Neuronal stem cell (in vitro differentiated cells): ENCODE results near the gene IGF2R.
"Not testable (repeated sequence)": the region's sequence is repeated elsewhere in the genome, so short reads cannot be mapped to it uniquely, and the experiment has no call there.

Experiments
- DNase-seq: peaks from one replicate; pipeline ENCODE4 v3.0.0-alpha.2; 2013; ENCODE audit warnings: low spot score
- H2AFZ ChIP-seq: one replicate; pipeline ENCODE4 v1.6.1; 2013; ENCODE audit warnings: mild to moderate bottlenecking, low read length, inconsistent platforms
- H2AK5ac ChIP-seq: 2 replicates; pipeline ENCODE4 v1.6.1; 2013; ENCODE audit warnings: low read depth, mild to moderate bottlenecking, inconsistent platforms, low read length, moderate library complexity, mixed read lengths
- H2BK120ac ChIP-seq: 2 replicates; pipeline ENCODE4 v1.6.1; 2013; ENCODE audit warnings: low read depth, mild to moderate bottlenecking, inconsistent platforms, low read length, moderate library complexity, mixed read lengths
- H2BK12ac ChIP-seq: one replicate; pipeline ENCODE4 v1.6.1; 2013; ENCODE audit warnings: low read length, inconsistent platforms
- H2BK15ac ChIP-seq: 2 replicates; pipeline ENCODE4 v1.6.1; 2013; ENCODE audit warnings: mild to moderate bottlenecking, low read length, inconsistent platforms, mixed read lengths
- H2BK5ac ChIP-seq: one replicate; pipeline ENCODE4 v1.6.1; 2013; ENCODE audit warnings: inconsistent platforms, mild to moderate bottlenecking, low read length, moderate library complexity
- H3K14ac ChIP-seq: one replicate; pipeline ENCODE4 v1.6.1; 2013; ENCODE audit warnings: low read length, inconsistent platforms
- H3K18ac ChIP-seq: 2 replicates; pipeline ENCODE4 v1.6.1; 2013; ENCODE audit warnings: low read length, inconsistent platforms
- H3K23ac ChIP-seq: 2 replicates; pipeline ENCODE4 v1.6.1; 2013; ENCODE audit warnings: low read depth, mild to moderate bottlenecking, mixed read lengths, low read length, inconsistent platforms; ENCODE audit not compliant: poor library complexity
- H3K27ac ChIP-seq: replicated peaks from 3 replicates; pipeline ENCODE4 v1.5.1; 2013; ENCODE audit warnings: low read length, inconsistent platforms
- H3K27me3 ChIP-seq, 3 experiments: 2 replicates each; pipeline ENCODE4 v1.6.1; 2013; ENCODE audit warnings: low read length in 3 of 3, mild to moderate bottlenecking in 2 of 3, inconsistent platforms in 1 of 3, low read depth in 1 of 3, mixed read lengths in 1 of 3, moderate library complexity in 1 of 3; ENCODE audit not compliant: control insufficient read depth in 3 of 3, insufficient read depth in 3 of 3
- H3K36me3 ChIP-seq, 2 donors: replicated peaks in 1 of 2; 2 replicates each; pipeline ENCODE4 v1.6.1; 2013; ENCODE audit warnings: low read length in 2 of 2; ENCODE audit not compliant: control insufficient read depth in 2 of 2, insufficient read depth in 2 of 2
- H3K4ac ChIP-seq: 2 replicates; pipeline ENCODE4 v1.6.1; 2013; ENCODE audit warnings: inconsistent platforms, mild to moderate bottlenecking, low read length, moderate library complexity
- H3K4me1 ChIP-seq, 2 donors: 1 replicate in 1 of 2; 2 replicates in 1 of 2; pipeline ENCODE4 v1.6.1; 2013; ENCODE audit warnings: low read length in 2 of 2, low read depth in 1 of 2; ENCODE audit not compliant: control insufficient read depth in 2 of 2, insufficient read depth in 1 of 2
- H3K4me2 ChIP-seq: one replicate; pipeline ENCODE4 v1.6.1; 2013; ENCODE audit warnings: mild to moderate bottlenecking, low read length, inconsistent platforms; ENCODE audit not compliant: insufficient read depth, poor library complexity, severe bottlenecking
- H3K4me3 ChIP-seq, 2 donors: 2 replicates each; pipeline ENCODE4 v1.5.1; 2013; ENCODE audit warnings: low read length in 2 of 2, mild to moderate bottlenecking in 2 of 2, inconsistent platforms in 1 of 2, moderate library complexity in 1 of 2
- H3K79me1 ChIP-seq: one replicate; pipeline ENCODE4 v1.6.1; 2013; ENCODE audit warnings: low read depth, mild to moderate bottlenecking, inconsistent platforms, low read length, moderate library complexity
- H3K9ac ChIP-seq: one replicate; pipeline ENCODE4 v1.6.1; 2013; ENCODE audit warnings: mild to moderate bottlenecking, low read depth, low read length, inconsistent platforms; ENCODE audit not compliant: poor library complexity
- H3K9me3 ChIP-seq, 2 donors: replicated peaks in 1 of 2; 2 replicates each; pipeline versions ENCODE3 to v1.6.1; 2013; ENCODE audit warnings: low read length in 2 of 2, mild to moderate bottlenecking in 2 of 2, inconsistent platforms in 1 of 2, low read depth in 1 of 2, mixed read lengths in 1 of 2, moderate library complexity in 1 of 2; ENCODE audit not compliant: control insufficient read depth in 2 of 2, insufficient read depth in 1 of 2
- H4K8ac ChIP-seq: one replicate; pipeline ENCODE4 v1.6.1; 2013; ENCODE audit warnings: low read depth, mild to moderate bottlenecking, inconsistent platforms, low read length, moderate library complexity
- H4K91ac ChIP-seq: one replicate; pipeline ENCODE4 v1.6.1; 2013; ENCODE audit warnings: low read length, low read depth, mild to moderate bottlenecking, inconsistent platforms; ENCODE audit not compliant: poor library complexity
- WGBS, 2 donors: extraction: QIAGEN DNeasy Blood & Tissue Kit; methylation state at CpG; one replicate each; pipeline ENCODE4 v1.1.7; 2013; ENCODE audit warnings: missing lambda C conversion rate in 2 of 2, mixed read lengths in 1 of 2; ENCODE audit not compliant: insufficient read length in 2 of 2, insufficient replicate concordance in 1 of 2; ENCODE audit errors: extremely low coverage in 2 of 2; 5-methylcytosine and 5-hydroxymethylcytosine counted together

IGF2R gene

DNA sequence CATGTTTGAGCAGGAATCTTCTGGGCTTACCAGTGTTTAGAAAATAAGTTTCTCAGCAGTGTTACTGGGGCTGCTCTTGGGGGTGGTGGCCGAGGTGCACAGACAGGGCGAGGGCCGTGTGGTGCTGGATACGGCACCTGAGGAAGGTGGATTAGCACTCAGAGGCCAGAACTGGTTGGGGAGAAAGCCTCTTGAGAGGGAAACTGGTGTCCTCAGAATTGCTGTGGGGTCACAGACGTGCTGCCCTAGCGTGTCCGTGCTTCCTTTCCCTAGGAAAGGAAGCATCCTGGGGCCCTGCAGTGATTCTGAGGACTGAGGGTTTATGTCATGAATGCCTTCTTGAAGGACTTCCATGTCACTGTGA is 120.6 kb downstream of the IGF2R start:
- no peaks in the 10 kb centered on the region for H3K9me3 ChIP-seq
- no peaks in the 10 kb centered on the region for H3K27me3 ChIP-seq
- H4K8ac ChIP-seq: no peak overlapping the region
- no CpG with 5 or more reads among the region's 7 CpGs for WGBS, 2 donors
- no peak overlapping the region for H2AK5ac ChIP-seq
- H4K91ac ChIP-seq: no peak overlapping the region
- H3K4me3 ChIP-seq: no peak overlapping the region
- H3K79me1 ChIP-seq: no peaks in the 10 kb centered on the region
- H2BK120ac ChIP-seq: no peak overlapping the region
- no peak overlapping the region for H3K23ac ChIP-seq
- H3K9ac ChIP-seq: no peak overlapping the region
- H3K4me2 ChIP-seq: no peak overlapping the region
- peaks cover 71 to 94% of the 10 kb centered on the region in 2 donors for H3K36me3 ChIP-seq
- no peak overlapping the region for H2AFZ ChIP-seq
- H3K14ac ChIP-seq: no peak overlapping the region
- no peaks in the 10 kb centered on the region for H3K4me1 ChIP-seq
- no peak overlapping the region for H2BK15ac ChIP-seq
- H3K18ac ChIP-seq: no peak overlapping the region
- H3K4ac ChIP-seq: no peak overlapping the region
- no peak overlapping the region for H3K27ac ChIP-seq
- no peak for DNase-seq
- H2BK5ac ChIP-seq: no peak overlapping the region
- no peak overlapping the region for H2BK12ac ChIP-seq

DNA sequence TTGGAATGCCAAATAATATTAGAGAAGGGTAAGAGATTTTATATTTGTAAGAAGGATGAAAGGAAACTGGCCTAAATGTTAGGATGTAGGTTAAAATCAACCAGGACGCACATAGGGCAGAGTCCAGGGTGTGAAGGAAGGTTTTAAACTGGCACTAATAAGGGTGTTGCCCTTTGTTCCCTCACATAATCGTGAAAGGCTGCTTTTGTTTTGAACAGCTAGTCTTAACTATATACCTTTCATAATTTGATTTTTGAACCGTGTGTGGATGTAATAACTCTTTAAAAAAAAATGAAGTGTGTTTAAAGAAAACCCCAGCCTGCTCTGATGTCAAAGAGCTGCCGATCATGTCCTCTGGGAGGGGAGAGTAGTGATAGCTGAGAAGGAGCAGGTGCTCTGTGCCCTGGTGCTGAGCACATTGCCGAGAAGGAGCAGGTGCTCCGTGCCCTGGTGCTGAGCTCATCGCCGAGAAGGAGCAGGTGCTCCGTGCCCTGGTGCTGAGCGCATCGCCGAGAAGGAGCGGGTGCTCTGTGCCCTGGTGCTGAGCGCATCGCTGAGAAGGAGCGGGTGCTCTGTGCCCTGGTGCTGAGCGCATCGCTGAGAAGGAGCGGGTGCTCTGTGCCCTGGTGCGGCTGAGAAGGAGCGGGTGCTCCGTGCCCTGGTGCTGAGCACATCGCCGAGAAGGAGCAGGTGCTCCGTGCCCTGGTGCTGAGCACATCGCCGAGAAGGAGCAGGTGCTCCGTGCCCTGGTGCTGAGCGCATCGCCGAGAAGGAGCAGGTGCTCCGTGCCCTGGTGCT is 121.8 kb downstream of the IGF2R start:
- H2AK5ac ChIP-seq, H3K9me3 ChIP-seq, H4K91ac ChIP-seq, H3K18ac ChIP-seq, H3K4me3 ChIP-seq, H3K23ac ChIP-seq, H3K9ac ChIP-seq, H3K4me1 ChIP-seq, H3K27me3 ChIP-seq, H2BK120ac ChIP-seq, H3K79me1 ChIP-seq, H2BK15ac ChIP-seq, H4K8ac ChIP-seq, H3K4me2 ChIP-seq, H2AFZ ChIP-seq, H3K14ac ChIP-seq, DNase-seq, H2BK5ac ChIP-seq, H3K27ac ChIP-seq, H2BK12ac ChIP-seq, H3K4ac ChIP-seq: not testable (repeated sequence)
- WGBS, 2 donors: no CpG with 5 or more reads among the region's 32 CpGs
- peaks cover 65 to 92% of the 10 kb centered on the region in 2 donors for H3K36me3 ChIP-seq

DNA sequence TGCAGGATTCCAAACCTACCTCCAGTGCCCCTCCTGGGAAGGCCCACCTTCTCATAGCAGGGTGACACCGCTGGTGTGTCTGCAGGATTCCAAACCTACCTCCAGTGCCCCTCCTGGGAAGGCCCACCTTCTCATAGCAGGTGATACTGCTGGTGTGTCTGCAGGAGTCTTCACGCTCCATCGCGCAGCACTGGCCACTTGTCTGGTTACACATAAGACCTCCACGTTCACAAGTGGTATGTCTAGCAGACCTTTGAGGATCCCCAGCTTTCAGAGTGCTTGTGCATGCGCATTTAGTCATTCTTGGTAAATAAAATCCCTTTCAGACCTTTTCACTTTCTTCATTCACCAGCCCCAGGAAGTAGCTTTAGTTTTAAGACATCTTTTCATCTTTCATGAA is 123.3 kb downstream of the IGF2R start:
- not testable (repeated sequence) for H3K4me3 ChIP-seq, H3K4me1 ChIP-seq, H3K14ac ChIP-seq, H2AK5ac ChIP-seq, H3K9ac ChIP-seq, H2BK12ac ChIP-seq, DNase-seq, H2BK5ac ChIP-seq, H2BK120ac ChIP-seq, H3K9me3 ChIP-seq, H3K27me3 ChIP-seq, H3K18ac ChIP-seq, H3K27ac ChIP-seq, H4K91ac ChIP-seq, H3K4ac ChIP-seq, H4K8ac ChIP-seq, H3K4me2 ChIP-seq, H3K23ac ChIP-seq, H3K79me1 ChIP-seq, H2AFZ ChIP-seq, H2BK15ac ChIP-seq
- peaks cover 61 to 92% of the 10 kb centered on the region in 2 donors for H3K36me3 ChIP-seq
- WGBS, 2 donors: no CpG with 5 or more reads among the region's 6 CpGs

DNA sequence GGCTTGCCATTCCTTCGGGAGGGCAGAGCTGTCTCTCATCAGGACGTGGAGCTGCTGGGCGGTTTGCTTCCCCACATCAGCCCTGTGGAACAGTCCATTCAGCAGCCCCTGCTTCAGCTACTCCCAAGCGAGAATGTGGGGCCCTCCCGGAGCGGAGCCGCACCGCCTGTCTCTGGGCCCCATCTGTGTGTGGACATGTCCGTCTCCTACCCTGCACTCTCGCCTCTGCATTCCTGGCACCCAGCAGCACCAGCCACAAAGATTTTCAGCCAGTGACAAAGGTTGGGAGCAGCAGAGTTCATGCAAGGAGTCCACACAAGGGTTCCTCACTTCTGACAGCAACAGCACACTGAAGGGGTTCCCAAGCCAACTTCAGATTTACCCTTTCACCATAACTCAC is 123.7 kb downstream of the IGF2R start:
- H2BK12ac ChIP-seq: no peak overlapping the region
- no peak overlapping the region for H3K23ac ChIP-seq
- H3K18ac ChIP-seq: no peak overlapping the region
- no peak for DNase-seq
- H3K14ac ChIP-seq: no peak overlapping the region
- peaks cover 60 to 94% of the 10 kb centered on the region in 2 donors for H3K36me3 ChIP-seq
- H3K27ac ChIP-seq: no peak overlapping the region
- H2BK5ac ChIP-seq: no peak overlapping the region
- no peaks in the 10 kb centered on the region for H3K9me3 ChIP-seq
- H2AFZ ChIP-seq: no peak overlapping the region
- H3K27me3 ChIP-seq: no peaks in the 10 kb centered on the region
- H2BK15ac ChIP-seq: no peak overlapping the region
- no peak overlapping the region for H3K4ac ChIP-seq
- H4K91ac ChIP-seq: no peak overlapping the region
- H2BK120ac ChIP-seq: no peak overlapping the region
- no peak overlapping the region for H4K8ac ChIP-seq
- H3K9ac ChIP-seq: no peak overlapping the region
- peaks cover under 1% of the 10 kb centered on the region for H3K79me1 ChIP-seq
- no peak overlapping the region for H3K4me3 ChIP-seq
- H3K4me1 ChIP-seq: no peaks in the 10 kb centered on the region
- no peak overlapping the region for H2AK5ac ChIP-seq
- no CpG with 5 or more reads among the region's 10 CpGs for WGBS, 2 donors
- no peak overlapping the region for H3K4me2 ChIP-seq
